Inferior parietal cortex (tissue), 1 donor: ENCODE data around the gene NEK8.

Experiments used
- DNase-seq: peaks from one replicate; pipeline ENCODE4 v3.0.0-alpha.2; 2016; ENCODE audit errors: extremely low spot score

The NEK8 gene

DNA sequence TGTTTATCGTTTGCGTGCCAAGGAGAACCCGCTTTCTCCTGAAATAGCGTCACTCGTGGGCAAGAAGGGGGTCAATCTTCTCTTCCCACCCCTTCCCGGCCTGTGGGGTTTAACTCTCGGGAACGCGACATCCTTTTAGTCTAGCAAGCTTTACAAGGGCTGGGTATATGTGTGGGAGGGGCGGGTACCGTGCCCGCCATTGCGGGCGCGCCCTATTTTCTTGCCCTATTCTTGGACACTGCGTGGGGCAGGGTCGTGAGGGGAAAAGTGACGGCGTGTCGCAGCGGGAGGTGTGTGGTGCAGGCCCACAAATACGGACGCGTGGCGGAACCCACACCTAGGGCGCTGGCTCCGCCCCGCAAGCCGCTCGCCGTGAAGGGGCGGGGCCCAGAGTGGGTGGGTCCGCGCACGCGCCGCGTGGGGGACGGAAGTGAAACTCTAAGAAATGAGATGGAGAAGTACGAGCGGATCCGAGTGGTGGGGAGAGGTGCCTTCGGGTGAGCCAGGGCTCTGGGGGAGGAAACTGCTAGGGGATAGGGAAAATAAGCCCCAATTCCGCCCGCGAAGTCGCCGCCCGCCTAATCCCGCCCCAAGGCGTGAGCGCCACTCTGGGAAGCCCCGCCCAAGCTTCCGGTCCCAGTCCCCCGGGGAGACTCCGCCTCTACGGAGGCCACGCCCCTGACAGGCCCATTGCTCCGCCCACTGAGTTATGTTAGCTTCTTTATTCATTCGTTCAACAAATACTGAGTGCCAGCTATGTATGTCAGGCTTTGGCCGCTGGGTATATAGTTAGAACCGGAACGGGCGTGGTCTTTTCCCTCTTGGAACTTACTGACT lies at the start of gene NEK8:
TSS of gene NEK8 (plus strand) at position 425 of the 837 bp plus-strand sequence. CDS start at position 451, 26 bp downstream.
- DNase-seq: peak; percentile 92

DNA sequence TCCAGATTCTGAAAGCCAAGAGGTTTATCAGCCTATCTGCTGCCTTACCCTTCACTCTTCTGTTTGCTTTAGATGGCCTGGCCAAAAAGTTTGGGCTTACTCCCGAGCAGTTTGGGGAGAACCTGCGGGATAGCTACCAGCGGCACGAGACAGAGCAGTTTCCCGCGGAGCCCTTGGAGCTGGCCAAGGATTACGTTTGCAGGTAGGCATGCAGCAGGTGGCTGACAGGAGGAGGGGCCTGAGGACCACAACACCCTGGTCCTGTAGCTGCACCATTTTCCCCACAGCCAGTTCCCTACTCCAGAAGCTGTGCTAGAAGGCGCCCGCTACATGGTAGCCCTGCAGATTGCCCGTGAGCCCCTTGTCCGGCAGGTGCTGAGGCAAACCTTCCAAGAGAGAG lies 45.9 kb upstream of the NEK8 start:
- no peak for DNase-seq

DNA sequence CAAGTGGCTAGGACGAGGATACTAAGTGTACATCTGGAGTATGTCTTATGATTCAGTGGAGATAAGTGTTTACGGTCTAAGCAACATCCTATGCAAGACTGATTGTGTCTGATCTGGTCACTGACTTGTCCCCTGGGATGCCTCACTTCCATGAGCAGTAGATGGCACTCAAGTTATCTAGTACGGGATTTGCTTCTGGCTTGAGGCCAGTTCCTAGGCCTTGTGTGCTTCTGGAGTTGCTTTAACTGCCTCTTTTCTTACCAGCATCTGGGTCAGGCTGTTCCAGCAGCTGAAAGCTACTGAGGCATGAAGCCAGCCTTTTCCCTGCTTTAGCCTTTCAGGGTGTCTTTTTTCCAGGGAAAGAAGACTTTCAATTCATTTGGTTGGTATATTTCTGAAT lies 43.6 kb upstream of the NEK8 start:
- peak; percentile 91 for DNase-seq

DNA sequence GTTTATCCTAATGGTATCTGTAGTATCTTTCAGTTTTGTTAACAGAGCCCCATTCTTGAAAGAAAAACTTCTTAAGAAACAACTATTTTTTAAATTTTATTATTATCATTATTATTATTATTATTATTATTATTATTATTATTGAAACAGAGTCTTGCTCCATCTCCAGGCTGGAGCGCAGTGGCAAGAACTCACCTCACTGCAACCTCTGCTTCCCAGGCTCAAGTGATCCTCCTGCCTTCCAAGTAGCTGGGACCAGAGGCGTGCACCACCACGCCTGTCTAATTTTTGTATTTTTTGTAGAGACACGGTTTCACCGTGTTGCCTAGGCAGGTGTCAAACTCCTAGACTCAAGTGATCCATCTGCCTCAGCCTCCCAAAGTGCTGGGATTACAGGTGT lies 43.2 kb upstream of the NEK8 start:
- DNase-seq: no peak

DNA sequence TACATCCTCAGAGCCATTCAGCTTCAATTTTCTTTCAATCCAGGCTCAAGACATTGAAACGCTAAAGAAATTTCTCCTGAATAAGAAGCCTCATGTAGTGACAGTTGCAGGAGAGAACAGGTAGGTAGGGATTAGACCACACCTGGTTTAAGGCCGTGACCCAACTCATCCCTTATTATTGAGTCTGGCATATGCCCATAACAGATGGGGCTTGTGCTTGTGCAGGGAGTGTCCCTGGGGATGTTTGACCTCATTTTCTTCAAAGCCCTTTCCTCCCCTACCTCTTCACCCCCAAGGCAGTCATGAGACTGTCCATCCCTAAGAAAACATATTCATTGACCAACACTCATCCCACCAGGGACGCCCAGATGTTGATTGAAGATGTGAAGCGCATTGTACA lies 42.3 kb upstream of the NEK8 start:
- no peak for DNase-seq

DNA sequence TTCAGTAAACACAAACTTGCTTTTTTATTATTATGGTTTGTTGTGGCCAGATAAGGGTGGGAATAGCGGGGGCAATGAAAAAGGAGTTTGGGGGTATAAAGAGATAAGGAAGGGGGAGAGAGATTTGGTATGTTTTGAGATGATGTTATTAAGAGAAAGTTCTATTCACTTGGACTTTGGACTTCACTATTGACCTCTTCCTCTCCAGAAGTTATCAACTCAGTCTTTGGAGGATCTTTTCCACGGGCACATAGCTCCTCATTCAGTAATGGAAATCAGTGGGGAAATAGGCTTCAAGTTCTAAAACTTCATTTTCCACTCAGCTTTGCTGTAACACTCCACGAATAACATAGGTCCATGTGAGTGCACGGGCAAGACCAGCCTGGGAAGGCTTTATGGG lies 40.1 kb upstream of the NEK8 start:
- DNase-seq: no peak

DNA sequence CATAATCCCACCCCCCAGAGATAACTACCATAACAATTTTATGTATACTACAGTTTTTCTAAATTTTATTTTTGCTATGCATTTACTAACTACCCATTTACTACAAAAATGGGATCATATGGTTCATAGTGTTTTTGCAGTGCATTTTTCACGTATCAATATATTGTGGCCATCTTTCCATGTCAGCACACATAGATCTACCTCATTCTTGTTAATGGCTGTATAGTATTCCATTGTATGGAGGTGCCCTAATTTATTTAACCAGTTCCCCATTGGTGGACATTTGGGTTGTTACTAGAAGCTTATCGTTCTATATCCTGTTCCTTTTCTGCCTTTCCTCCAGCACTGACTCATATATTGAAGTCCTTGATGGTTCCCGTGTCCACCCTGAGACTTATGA lies 39.6 kb upstream of the NEK8 start:
- no peak for DNase-seq

DNA sequence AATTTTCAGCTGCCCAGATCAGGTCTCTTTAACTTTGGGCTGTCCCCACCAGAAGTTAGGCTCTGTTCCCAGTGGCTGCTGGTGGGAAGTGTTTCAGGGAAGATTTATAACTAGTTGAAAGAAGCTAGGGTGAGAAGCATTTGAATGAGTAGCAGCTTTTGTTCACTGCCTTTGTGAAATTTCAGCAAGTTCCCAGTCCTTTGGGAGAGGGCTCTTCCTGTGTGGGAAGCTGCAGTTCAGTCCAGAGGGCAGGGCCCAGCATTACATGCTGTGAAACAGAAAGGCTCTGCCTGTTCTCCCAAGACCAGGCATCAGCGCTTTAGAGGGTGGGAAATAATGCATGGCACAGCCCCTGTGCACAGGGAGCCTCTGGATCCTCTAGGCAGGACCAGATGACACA lies 34.7 kb upstream of the NEK8 start:
- DNase-seq: no peak

DNA sequence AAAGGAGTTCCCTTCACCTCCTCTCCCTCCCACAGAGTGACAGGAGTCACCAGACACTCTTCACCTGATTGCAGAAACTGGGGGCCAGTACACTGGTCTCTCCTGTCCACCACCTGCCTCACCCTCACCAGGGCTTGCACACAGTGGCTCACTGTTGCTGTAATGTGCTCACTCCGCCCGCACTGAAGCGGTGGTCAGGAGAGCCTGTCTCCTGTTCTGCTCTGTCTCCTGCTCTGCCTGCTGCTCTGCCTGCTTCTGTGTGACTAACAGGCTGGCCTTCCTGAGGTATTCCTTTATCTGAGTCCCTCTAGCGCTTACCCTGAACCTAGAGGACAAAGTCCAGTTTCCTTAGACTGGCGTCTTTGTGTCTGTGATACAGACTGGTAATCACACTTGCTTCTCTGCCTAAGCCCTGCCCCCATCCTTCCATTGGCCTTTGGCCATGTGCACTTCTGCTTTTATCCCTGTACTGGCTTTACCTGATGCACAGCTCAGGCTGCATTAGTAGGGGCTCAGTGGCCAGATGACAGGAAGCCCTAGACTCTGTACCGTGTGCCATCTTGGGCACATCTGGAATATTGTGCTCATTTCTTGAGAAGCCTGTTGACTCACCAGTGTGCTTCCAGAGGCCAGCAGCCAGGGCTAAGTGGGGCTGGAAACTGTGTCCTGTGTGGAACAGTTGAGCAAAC lies 30.2 kb upstream of the NEK8 start:
- no peak for DNase-seq

DNA sequence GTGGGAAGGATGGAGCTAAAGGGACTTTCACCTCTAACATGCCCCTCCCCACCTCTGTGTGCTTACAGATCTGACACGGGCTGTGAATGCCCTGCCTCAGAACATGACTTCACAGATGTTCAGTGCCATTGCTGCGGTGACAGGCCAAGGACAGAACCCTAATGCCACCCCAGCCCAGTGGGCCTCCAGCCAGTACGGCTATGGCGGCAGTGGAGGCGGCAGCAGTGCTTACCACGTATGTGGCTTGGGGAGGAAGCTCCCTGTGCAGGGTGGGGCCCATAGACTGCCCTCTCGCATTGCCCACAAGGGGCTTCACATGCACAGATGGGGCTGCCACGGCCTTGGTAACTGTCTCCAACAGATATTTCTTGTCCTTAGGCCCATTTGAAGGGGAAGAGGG lies 28.3 kb upstream of the NEK8 start:
- DNase-seq: no peak

DNA sequence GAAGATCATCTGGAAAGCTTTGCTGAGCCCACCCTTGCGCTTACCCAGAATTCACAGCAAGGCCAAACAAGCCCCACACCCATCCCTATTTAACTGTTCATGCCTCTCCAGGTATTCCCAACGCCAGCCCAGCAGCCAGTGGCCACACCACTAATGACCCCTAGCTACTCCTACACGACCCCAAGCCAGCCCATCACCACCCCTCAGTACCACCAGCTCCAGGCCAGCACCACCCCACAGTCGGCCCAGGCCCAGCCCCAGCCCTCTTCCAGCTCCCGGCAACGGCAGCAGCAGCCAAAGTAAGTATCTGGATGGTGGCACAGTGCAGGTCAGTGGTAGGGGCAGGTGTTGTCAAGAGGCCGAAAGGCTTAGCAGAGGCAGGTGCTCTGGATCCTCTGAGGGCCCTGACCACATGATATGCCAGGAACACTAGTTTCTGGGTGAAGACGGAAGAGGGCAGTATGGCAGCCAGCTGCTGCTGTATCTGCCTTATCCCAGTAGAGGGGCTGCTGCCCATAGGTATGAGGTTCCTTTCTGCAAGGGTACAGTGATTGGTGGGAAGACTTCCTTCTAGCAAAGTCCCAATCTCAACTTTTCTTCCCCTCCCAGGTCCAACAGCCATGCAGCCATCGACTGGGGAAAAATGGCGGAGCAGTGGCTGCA lies 27.6 kb upstream of the NEK8 start:
- no peak for DNase-seq

DNA sequence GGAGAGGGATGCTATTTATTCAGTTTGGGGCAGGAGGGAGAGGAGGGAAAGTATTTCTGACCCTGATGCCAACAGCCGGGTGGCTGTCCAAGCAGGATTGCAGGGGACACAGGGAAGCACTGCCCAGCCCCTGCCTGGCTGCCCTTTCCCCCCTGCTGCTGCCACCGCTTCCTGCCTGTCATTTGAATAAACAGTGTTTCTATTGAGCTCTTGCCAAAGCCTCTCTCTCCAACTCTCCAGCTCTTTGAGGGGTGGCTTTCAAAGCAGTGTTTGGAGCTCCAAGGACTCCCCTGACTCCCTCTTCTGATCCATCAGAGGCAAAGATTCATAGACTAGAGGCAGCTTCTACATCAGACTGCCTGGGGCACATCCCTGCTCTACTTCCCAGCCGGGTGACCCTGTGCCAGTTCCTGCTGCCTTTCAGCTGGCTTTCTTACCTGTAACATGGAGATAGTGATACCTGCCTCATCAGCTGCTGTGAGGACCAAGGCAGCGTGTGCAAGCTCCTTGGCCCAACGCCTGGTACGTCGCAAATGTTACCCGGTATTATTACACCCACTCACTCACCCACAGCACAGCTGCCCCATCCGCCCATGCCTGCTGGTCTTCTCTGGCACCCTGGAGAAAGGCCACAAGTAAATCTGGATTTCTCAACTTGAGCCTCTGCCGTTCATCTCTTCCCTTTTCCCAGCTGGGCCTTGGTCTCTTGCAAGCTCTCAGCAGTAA lies 26.4 kb upstream of the NEK8 start:
- DNase-seq: peak; percentile 63

DNA sequence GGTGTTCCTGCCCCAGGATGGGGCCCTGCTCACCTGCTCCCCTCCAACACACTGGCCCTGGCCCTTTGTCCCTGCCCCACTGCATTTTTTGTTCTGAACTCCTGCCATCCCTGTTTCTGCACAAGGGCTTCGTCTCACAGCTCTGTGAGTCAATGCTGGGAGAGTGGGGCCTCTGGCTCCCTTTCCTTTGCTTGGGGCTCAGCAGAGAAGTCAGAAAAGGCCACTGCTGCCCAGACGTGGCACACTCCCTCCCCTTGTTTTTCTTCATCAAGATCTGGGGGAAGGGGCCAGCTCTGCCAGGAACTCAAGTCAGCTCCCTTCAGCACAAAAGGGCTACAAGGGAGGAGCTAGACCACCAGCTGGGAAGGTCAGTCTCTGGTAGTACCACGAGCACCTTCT lies 25.8 kb upstream of the NEK8 start:
- no peak for DNase-seq

DNA sequence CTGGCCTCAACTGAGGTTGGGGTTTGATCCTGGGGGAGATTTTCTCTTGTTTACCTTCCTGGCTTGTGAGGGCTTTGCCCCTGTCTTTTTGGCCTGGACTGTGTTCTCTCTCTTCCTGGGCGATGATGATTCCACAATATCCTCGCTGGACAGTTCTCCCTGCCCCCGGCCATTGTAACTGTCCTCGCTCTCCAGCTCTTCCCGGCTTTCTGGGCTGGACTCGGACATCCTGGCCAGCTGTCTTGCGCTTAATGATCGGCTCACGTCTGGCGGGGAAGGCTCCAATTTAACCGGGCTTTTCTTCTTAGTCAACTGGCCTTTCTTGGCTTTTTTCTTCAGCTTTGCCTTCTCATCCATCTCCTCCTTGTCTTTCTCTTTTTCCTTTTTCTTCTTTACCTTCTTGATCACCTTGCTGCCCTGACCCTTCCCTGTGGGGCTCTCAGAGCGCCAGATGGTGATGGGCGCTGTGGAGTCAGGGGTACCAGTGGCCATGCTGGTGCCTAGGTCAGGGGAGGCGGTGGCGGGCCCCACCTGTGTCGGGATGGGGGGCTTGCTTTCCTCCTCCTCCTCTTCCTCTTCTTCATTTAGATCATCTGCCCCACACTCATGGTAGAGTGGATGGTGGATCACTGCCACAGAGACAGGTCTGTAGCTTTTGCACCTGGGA lies 24.9 kb upstream of the NEK8 start:
- DNase-seq: no peak

DNA sequence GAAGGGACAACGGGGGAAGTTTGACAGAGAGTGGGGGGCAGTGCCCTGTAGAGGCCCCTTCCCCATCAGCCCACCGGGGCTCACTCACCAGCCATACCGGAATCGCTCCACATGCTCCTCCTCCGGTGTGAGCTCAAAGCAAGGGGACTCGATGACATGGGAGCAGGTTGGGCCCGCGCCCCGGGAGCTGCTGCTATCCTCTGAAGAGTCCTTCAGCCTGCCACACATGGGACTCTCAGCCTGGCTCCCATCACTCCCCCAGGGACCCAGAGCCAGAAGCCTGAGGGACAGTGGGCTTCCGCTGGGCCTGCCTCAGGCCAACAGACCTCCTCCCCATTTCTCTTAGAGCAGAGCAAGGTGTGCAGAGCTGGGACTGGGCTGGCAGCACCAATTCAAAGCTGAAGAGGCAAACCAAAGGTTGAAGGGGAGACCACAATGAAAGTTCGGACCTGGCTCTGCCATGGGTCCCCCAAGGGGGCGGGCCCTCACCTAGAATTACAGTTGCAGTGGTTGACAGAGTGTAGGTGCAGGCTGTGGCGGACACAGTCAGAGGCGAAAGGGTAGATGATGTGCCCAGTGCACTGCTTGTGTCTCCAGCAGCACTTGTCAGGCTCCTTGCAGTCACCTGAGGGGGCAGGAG lies 24.2 kb upstream of the NEK8 start:
- no peak for DNase-seq

DNA sequence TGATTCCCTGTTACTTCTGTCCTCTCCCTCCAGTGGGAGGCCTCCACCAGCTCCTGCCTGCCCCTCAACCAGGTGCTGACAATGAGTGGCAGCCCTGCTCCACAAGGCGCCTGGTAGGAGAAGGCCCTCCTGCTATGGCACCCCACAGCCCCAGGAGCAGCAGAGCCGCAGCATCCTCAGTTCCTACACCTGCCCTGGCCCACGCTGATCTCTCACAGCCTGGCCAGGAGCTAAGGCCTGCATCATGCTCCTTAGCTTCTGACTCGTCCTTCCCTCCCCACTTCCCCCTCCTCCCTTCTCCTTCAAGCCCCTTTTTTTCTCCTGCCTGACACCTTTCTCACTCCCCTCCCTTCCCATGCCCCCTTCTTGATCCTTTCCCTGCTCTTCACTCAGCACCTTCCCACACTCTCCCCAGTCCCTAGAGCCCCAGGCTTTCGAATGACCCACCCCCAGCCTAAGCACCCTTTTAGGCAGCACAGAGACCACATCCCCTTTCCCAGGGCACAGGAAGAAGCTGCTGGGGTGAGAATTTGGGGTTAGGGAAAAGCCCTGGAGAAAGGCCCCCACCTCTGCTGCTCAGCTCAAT lies 23.4 kb upstream of the NEK8 start:
- no peak for DNase-seq

DNA sequence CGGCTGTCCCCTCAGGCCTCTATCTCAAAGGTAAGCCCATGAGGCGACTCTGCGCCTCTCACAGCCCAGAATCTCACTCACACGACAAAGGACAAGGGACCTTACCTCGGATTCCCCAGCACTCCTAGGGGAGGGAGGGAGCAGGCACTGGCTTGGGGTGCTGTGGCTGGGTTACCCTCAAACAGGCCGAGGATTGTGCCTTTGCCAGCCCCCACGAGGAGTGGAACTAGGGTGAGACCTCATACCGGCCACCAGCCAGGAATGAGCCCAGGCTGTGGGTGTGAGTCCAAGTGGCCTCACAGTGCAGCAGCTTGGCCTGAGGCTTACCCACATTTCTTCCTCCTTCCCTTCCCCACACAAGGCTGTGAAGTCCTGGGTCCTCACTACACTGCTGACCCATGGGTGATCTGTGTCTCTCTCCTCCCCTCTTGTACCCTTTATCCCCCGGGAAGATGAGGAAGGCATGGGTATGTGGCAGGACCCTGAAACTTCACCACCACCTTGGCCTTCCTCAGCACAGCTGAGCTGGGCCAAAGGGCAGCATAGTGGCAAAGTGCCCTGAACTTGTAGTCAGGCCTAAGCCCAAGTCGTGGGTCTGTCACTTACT lies 22.8 kb upstream of the NEK8 start:
- DNase-seq: no peak

DNA sequence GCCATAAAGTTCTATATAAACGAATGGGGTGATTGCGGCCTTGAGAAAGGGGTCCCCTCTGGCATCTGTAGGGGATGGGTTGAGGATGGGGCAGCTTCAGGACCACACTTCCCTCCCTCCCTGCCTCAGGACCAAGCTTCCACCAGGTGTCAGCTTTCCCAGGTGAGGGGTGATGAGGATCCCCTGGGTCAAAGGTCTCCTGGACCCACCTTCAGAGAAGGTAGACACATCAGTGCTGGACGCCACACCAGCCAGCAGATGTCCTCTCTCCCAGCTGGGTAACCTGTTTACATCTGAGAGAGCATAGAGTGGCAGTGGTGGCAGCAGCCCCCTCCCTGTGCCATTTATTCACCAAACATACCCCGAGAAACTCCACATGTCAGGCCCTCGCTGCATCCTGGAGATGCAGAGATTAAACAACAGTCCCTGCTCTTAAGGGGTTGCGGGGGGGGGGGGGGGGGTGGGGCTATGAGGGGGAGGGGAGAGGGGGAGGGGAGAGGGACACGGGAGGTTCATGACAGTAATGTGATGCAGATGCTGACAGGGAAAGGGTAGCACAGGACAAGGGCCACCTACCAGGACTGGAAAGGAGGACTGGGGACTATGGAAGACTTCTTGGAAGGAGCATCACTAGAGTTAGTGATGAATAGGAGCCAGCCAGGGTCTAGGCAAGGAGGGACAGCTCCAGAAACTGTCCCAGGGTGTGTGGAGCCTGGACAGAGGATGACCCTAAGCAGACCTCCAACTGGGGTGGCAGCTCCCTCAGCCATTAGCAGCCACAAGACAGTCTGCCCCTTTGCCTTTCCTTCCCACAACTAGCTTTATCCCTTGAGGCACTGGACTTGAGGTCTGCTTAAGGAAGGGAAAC lies 21.9 kb upstream of the NEK8 start:
- DNase-seq: no peak

DNA sequence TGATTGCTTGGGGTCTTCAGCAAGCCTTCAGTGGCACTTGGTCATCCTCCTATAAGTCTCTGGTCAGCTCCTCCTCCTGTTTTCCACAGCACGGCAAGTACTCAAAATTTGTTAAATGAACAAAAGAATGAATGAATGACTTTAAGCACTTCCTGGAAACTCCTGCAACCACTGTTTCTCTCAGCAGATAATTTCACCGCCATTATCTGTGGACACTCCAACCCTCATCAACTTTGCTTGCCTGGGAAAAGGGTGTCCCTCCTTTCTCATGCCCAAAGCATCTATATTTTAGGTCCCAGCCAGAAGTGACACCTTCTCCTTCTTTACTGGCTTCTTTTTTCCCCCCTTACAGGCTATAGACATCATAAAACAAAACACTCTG lies 21.3 kb upstream of the NEK8 start:
- DNase-seq: no peak
